ENCODE measurements around the gene LRFN4. TPM values are rescaled to one million over a fixed set of nuclear protein-coding genes. Genes with fewer than 3 reads are reported as not detected.

The LRFN4 gene
- total and polyA plus RNA-seq, 2 of the 13 experiments (the other 11 are each of a cell fraction or from before 2014, with no cell fraction given): 1.3 to 6.8 TPM

GRCh38 chr11:66891851-66892660 lies 35.2 kb downstream of the LRFN4 start (continued):
- TF ChIP-seq, protein P1, sequence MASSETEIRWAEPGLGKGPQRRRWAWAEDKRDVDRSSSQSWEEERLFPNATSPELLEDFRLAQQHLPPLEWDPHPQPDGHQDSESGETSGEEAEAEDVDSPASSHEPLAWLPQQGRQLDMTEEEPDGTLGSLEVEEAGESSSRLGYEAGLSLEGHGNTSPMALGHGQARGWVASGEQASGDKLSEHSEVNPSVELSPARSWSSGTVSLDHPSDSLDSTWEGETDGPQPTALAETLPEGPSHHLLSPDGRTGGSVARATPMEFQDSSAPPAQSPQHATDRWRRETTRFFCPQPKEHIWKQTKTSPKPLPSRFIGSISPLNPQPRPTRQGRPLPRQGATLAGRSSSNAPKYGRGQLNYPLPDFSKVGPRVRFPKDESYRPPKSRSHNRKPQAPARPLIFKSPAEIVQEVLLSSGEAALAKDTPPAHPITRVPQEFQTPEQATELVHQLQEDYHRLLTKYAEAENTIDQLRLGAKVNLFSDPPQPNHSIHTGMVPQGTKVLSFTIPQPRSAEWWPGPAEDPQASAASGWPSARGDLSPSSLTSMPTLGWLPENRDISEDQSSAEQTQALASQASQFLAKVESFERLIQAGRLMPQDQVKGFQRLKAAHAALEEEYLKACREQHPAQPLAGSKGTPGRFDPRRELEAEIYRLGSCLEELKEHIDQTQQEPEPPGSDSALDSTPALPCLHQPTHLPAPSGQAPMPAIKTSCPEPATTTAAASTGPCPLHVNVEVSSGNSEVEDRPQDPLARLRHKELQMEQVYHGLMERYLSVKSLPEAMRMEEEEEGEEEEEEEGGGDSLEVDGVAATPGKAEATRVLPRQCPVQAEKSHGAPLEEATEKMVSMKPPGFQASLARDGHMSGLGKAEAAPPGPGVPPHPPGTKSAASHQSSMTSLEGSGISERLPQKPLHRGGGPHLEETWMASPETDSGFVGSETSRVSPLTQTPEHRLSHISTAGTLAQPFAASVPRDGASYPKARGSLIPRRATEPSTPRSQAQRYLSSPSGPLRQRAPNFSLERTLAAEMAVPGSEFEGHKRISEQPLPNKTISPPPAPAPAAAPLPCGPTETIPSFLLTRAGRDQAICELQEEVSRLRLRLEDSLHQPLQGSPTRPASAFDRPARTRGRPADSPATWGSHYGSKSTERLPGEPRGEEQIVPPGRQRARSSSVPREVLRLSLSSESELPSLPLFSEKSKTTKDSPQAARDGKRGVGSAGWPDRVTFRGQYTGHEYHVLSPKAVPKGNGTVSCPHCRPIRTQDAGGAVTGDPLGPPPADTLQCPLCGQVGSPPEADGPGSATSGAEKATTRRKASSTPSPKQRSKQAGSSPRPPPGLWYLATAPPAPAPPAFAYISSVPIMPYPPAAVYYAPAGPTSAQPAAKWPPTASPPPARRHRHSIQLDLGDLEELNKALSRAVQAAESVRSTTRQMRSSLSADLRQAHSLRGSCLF (CRISPR knock-in tag; IDR thresholded peaks at IDR 0.05; ENCODE audit: borderline replicate concordance): no peak
- TF ChIP-seq RXRA (CRISPR knock-in tag; IDR thresholded peaks at IDR 0.05) (peak; percentile 68; the same call in 1 of the 2 replicates), TEAD3 (CRISPR knock-in tag; optimal IDR thresholded peaks at IDR 0.05; ENCODE audit: borderline replicate concordance) (peak; percentile 36), ZBTB38 (CRISPR knock-in tag; IDR thresholded peaks at IDR 0.05) (peak; percentile 76), RXRB (CRISPR knock-in tag; IDR thresholded peaks at IDR 0.05; ENCODE audit: borderline replicate concordance) (peak; percentile 71), HHEX (CRISPR knock-in tag; IDR thresholded peaks at IDR 0.05) (no peak), MAFK (conservative IDR thresholded peaks at IDR 0.05 in 1 of 2, IDR thresholded peaks at IDR 0.05 in 1 of 2; ENCODE audit: low read length in 2 of 2) (peak; percentile 91 to 98), SMAD3 (CRISPR knock-in tag; IDR thresholded peaks at IDR 0.05) (0 out of 2 replicates have a peak, but pooled peaks have one; percentile 28), PREB (CRISPR knock-in tag; IDR thresholded peaks at IDR 0.05) (no peak), FOSL1 (CRISPR knock-in tag; IDR thresholded peaks at IDR 0.05; ENCODE audit: borderline replicate concordance) (peak; percentile 85), ZNF331 (CRISPR knock-in tag; IDR thresholded peaks at IDR 0.05) (peak; percentile 46; the same call in 1 of the 2 replicates), POGZ (CRISPR knock-in tag; IDR thresholded peaks at IDR 0.05) (peak; percentile 44; the same call in 1 of the 2 replicates), GATAD2A (CRISPR knock-in tag; IDR thresholded peaks at IDR 0.05) (peak; percentile 78), SALL2 (CRISPR knock-in tag; IDR thresholded peaks at IDR 0.05) (no peak), KDM1A (CRISPR knock-in tag; IDR thresholded peaks at IDR 0.05) (no peak), ZNF569 (CRISPR knock-in tag; IDR thresholded peaks at IDR 0.05; ENCODE audit: borderline replicate concordance) (no peak), PTBP1 (IDR thresholded peaks at IDR 0.05; ENCODE audit: low read depth, low read length, poor library complexity, severe bottlenecking) (no peak), PHF5A (CRISPR knock-in tag; IDR thresholded peaks at IDR 0.05; ENCODE audit: low read depth, unreplicated experiment) (peak; percentile 52), MAX (IDR thresholded peaks at IDR 0.05) (peak; percentile 48; the same call in 1 of the 2 replicates), NFIC (IDR thresholded peaks at IDR 0.05; ENCODE audit: low read length) (no peak), HMG20A (CRISPR knock-in tag; IDR thresholded peaks at IDR 0.05; ENCODE audit: borderline replicate concordance) (peak; percentile 42; the same call in 1 of the 2 replicates), ZFP36L2 (CRISPR knock-in tag; IDR thresholded peaks at IDR 0.05) (no peak), KDM2A (CRISPR knock-in tag; IDR thresholded peaks at IDR 0.05; ENCODE audit: borderline replicate concordance, low read depth) (peak; percentile 20; the same call in 1 of the 2 replicates), ATF1 (CRISPR knock-in tag; IDR thresholded peaks at IDR 0.05) (no peak), XRCC5 (optimal IDR thresholded peaks at IDR 0.05; ENCODE audit: low read length) (peak; percentile 86), LCORL (IDR thresholded peaks at IDR 0.05) (no peak), LCORL (CRISPR knock-in tag; IDR thresholded peaks at IDR 0.05) (peak; percentile 57; the same call in 1 of the 2 replicates)
